Measurements from ENCODE around the gene RAP1A.

The RAP1A gene

GRCh38 chr1:111644506-111644905 lies 24.9 kb downstream of the RAP1A start:
- H3K4me1 ChIP-seq (ENCODE audit: insufficient read depth, low read length, poor library complexity, severe bottlenecking) = no peaks in the 10 kb centered on the region
- H3K27me3 ChIP-seq (ENCODE audit: insufficient read depth, low read length, poor library complexity, severe bottlenecking) = no peaks in the 10 kb centered on the region
- no peaks in the 10 kb centered on the region; the same call in 1 of the 2 replicates for H3K9me3 ChIP-seq (ENCODE audit: insufficient read depth, low read depth, low read length)
- no peak overlapping the region for H3K4me3 ChIP-seq (ENCODE audit: low read length, poor library complexity, severe bottlenecking)
- H2AFZ ChIP-seq (ENCODE audit: low read length) = no peak overlapping the region
- H3K9me2 ChIP-seq (replicated peaks; ENCODE audit: low read depth, low read length) = no peaks in the 10 kb centered on the region
- H3F3A ChIP-seq (ENCODE audit: low read depth) = no peaks in the 10 kb centered on the region
- H4K20me1 ChIP-seq (ENCODE audit: insufficient read depth, low read length, poor library complexity, severe bottlenecking) = peaks cover 72% of the 10 kb centered on the region
- H3K79me2 ChIP-seq (ENCODE audit: insufficient read depth, low read length) = peaks cover 97% of the 10 kb centered on the region
- no peak for TF ChIP-seq EZH2phosphoT487 (IDR thresholded peaks at IDR 0.05; ENCODE audit: borderline replicate concordance)
- TF ChIP-seq CTCF (conservative IDR thresholded peaks at IDR 0.05; ENCODE audit: low read length) = no peak
- peaks cover 6% of the 10 kb centered on the region; the same call in 1 of the 2 replicates for H3K36me3 ChIP-seq (ENCODE audit: insufficient read depth, low read length)
- no peak overlapping the region for H3K9ac ChIP-seq (ENCODE audit: low read depth, low read length, poor library complexity, severe bottlenecking)
- H3K4me2 ChIP-seq (ENCODE audit: low read depth, low read length, poor library complexity, severe bottlenecking) = no peak overlapping the region

- no peaks in the 10 kb centered on the region for H3F3A ChIP-seq (ENCODE audit: low read depth)
- H3K9me2 ChIP-seq (replicated peaks; ENCODE audit: low read depth, low read length) = no peaks in the 10 kb centered on the region
- TF ChIP-seq CTCF (conservative IDR thresholded peaks at IDR 0.05; ENCODE audit: low read length) = no peak
- TF ChIP-seq EZH2phosphoT487 (IDR thresholded peaks at IDR 0.05; ENCODE audit: borderline replicate concordance) = no peak
- H3K79me2 ChIP-seq (ENCODE audit: insufficient read depth, low read length) = peaks cover 92% of the 10 kb centered on the region
- no peaks in the 10 kb centered on the region for H3K27me3 ChIP-seq (ENCODE audit: insufficient read depth, low read length, poor library complexity, severe bottlenecking)
- H3K4me2 ChIP-seq (ENCODE audit: low read depth, low read length, poor library complexity, severe bottlenecking) = no peak overlapping the region
- H3K9ac ChIP-seq (ENCODE audit: low read depth, low read length, poor library complexity, severe bottlenecking) = no peak overlapping the region
- no peak overlapping the region for H3K4me3 ChIP-seq (ENCODE audit: low read length, poor library complexity, severe bottlenecking)
- no peak overlapping the region for H2AFZ ChIP-seq (ENCODE audit: low read length)
- no peaks in the 10 kb centered on the region for H3K4me1 ChIP-seq (ENCODE audit: insufficient read depth, low read length, poor library complexity, severe bottlenecking)
- H3K36me3 ChIP-seq (ENCODE audit: insufficient read depth, low read length) = peaks cover 6% of the 10 kb centered on the region; the same call in 1 of the 2 replicates
- peaks cover 59% of the 10 kb centered on the region for H4K20me1 ChIP-seq (ENCODE audit: insufficient read depth, low read length, poor library complexity, severe bottlenecking)
- H3K9me3 ChIP-seq (ENCODE audit: insufficient read depth, low read depth, low read length) = no peaks in the 10 kb centered on the region; the same call in 1 of the 2 replicates
Measured at GRCh38 chr1:111647736-111648135, 28.1 kb downstream of the RAP1A start.

GRCh38 chr1:111648806-111649205 lies 29.2 kb downstream of the RAP1A start:
- H3K9me3 ChIP-seq (ENCODE audit: insufficient read depth, low read depth, low read length) = no peaks in the 10 kb centered on the region
- H3K4me3 ChIP-seq (ENCODE audit: low read length, poor library complexity, severe bottlenecking) = no peak overlapping the region
- TF ChIP-seq EZH2phosphoT487 (IDR thresholded peaks at IDR 0.05; ENCODE audit: borderline replicate concordance) (no peak), CTCF (conservative IDR thresholded peaks at IDR 0.05; ENCODE audit: low read length) (no peak)
- no peaks in the 10 kb centered on the region for H3K27me3 ChIP-seq (ENCODE audit: insufficient read depth, low read length, poor library complexity, severe bottlenecking)
- no peak overlapping the region for H3K4me2 ChIP-seq (ENCODE audit: low read depth, low read length, poor library complexity, severe bottlenecking)
- H2AFZ ChIP-seq (ENCODE audit: low read length) = no peak overlapping the region
- H4K20me1 ChIP-seq (ENCODE audit: insufficient read depth, low read length, poor library complexity, severe bottlenecking) = peaks cover 51% of the 10 kb centered on the region
- no peaks in the 10 kb centered on the region for H3F3A ChIP-seq (ENCODE audit: low read depth)
- H3K9me2 ChIP-seq (replicated peaks; ENCODE audit: low read depth, low read length) = no peaks in the 10 kb centered on the region
- no peak overlapping the region for H3K9ac ChIP-seq (ENCODE audit: low read depth, low read length, poor library complexity, severe bottlenecking)
- H3K4me1 ChIP-seq (ENCODE audit: insufficient read depth, low read length, poor library complexity, severe bottlenecking) = peaks cover 4% of the 10 kb centered on the region
- peaks cover 92% of the 10 kb centered on the region for H3K79me2 ChIP-seq (ENCODE audit: insufficient read depth, low read length)
- H3K36me3 ChIP-seq (ENCODE audit: insufficient read depth, low read length) = peaks cover 3% of the 10 kb centered on the region; the same call in 1 of the 2 replicates
